ENCODE data around the gene PPP2R5B. TPM values are rescaled to one million over a fixed set of nuclear protein-coding genes. Genes with fewer than 3 reads are reported as not detected.

PPP2R5B gene
- total RNA-seq (ENCODE audit: unreplicated experiment): 13.3 TPM
- long read RNA-seq, partial matches to known transcripts: 1 of 9 reads
- long read RNA-seq, other reads (novel, unspliced or antisense): 5 of 9 reads

DNA sequence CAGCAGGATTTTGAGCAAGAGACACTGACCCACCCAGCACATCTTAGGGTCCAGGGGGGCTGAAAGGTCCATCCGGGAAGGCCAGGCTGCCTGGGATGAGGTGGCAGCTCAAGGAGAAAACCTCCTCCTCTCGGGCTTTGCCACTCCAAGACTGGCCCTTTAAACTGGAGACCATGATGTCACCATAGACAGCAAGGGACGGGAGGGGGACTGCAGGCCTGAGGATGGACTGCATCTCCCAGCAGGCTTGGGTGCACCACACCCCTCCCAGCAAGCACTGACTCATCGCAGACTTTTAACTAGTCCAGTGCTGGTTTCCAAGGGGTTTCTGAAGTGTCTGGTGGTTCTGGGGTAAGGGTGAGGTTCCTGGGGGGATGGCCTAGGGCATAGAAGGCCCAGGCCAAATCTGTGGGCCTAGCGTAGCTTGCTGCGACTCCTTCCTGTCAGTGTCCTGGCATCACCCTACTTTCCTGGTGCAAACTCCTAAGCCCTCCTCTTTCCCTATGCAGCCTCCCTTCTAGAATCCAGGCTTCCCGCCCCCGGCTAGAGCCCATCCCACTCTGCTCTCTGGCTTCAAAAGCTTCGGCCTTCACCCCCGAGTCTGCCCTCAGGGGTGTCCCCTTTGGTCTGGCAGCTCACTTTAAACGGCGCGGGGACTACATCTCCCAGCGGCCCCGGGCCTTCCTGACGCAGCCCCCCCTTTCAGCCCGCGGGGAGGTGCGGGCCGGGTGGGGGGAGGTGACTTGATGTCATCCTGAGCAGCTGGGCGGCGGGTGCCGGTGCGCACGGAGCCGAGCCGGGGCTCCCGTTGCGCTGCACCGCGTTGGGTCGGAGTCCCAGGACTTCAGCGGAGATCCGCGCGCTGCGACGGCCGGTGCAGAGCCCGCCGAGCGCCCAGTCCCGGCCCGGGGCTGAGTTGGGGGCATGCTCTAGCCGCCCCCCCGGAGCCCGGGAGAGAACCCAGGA, at the start of gene PPP2R5B:
Gene PPP2R5B, plus strand, starts transcription at position 746 of the 966 bp plus-strand sequence. CDS start 1,046 bp downstream, outside the sequence.
- H3K9me3 Mint-ChIP-seq (ENCODE audit: unreplicated experiment): no peaks in the 10 kb centered on the region
- H3K36me3 Mint-ChIP-seq (ENCODE audit: low read depth, unreplicated experiment): no peaks in the 10 kb centered on the region
- DNase-seq (ENCODE audit: low spot score): peak; percentile 75
- TF ChIP-seq CTCF (IDR thresholded peaks at IDR 0.05; ENCODE audit: unreplicated experiment): no peak
- H3K27ac Mint-ChIP-seq (ENCODE audit: unreplicated experiment): peak within 1 kb of the TSS; percentile 85
- H3K4me1 Mint-ChIP-seq (ENCODE audit: unreplicated experiment): no peaks in the 10 kb centered on the region
- peaks cover 3% of the 10 kb centered on the region for H3K27me3 Mint-ChIP-seq (ENCODE audit: unreplicated experiment)
- peak within 1 kb of the TSS; percentile 93 for H3K4me3 Mint-ChIP-seq (ENCODE audit: unreplicated experiment)

- no peak for DNase-seq (ENCODE audit: low spot score)
- peaks cover 22% of the 10 kb centered on the region for H3K4me1 Mint-ChIP-seq (ENCODE audit: unreplicated experiment)
These were observed 48.9 kb upstream of the PPP2R5B start for GRCh38 chr11:64875369-64876228.

GRCh38 chr11:64876229-64876750, 48.2 kb upstream of the PPP2R5B start:
- peaks cover 19% of the 10 kb centered on the region for H3K36me3 Mint-ChIP-seq (ENCODE audit: low read depth, unreplicated experiment)
- no peaks in the 10 kb centered on the region for H3K9me3 Mint-ChIP-seq (ENCODE audit: unreplicated experiment)
- H3K27me3 Mint-ChIP-seq (ENCODE audit: unreplicated experiment): peaks cover 15% of the 10 kb centered on the region
- DNase-seq (ENCODE audit: low spot score): no peak
- peak overlapping the region; percentile 97 for H3K4me3 Mint-ChIP-seq (ENCODE audit: unreplicated experiment)
- H3K27ac Mint-ChIP-seq (ENCODE audit: unreplicated experiment): no peak overlapping the region
- H3K4me1 Mint-ChIP-seq (ENCODE audit: unreplicated experiment): peaks cover 20% of the 10 kb centered on the region
- TF ChIP-seq CTCF (IDR thresholded peaks at IDR 0.05; ENCODE audit: unreplicated experiment): no peak

More at GRCh38 chr11:64875369-64876228, 48.9 kb upstream of the PPP2R5B start:
- H3K27me3 Mint-ChIP-seq (ENCODE audit: unreplicated experiment): peaks cover 15% of the 10 kb centered on the region
- H3K4me3 Mint-ChIP-seq (ENCODE audit: unreplicated experiment): no peak overlapping the region
- H3K36me3 Mint-ChIP-seq (ENCODE audit: low read depth, unreplicated experiment): peaks cover 19% of the 10 kb centered on the region
- no peaks in the 10 kb centered on the region for H3K9me3 Mint-ChIP-seq (ENCODE audit: unreplicated experiment)
- TF ChIP-seq CTCF (IDR thresholded peaks at IDR 0.05; ENCODE audit: unreplicated experiment): no peak
- no peak overlapping the region for H3K27ac Mint-ChIP-seq (ENCODE audit: unreplicated experiment)

GRCh38 chr11:64876835-64877341, 47.6 kb upstream of the PPP2R5B start:
- Mint-ChIP-seq H3K27me3 (ENCODE audit: unreplicated experiment) (peaks cover 15% of the 10 kb centered on the region), H3K4me1 (ENCODE audit: unreplicated experiment) (peaks cover 18% of the 10 kb centered on the region)
- DNase-seq (ENCODE audit: low spot score): no peak

More at GRCh38 chr11:64876835-64877341, 47.6 kb upstream of the PPP2R5B start:
- Mint-ChIP-seq H3K4me3 (ENCODE audit: unreplicated experiment) (peak overlapping the region; percentile 97), H3K36me3 (ENCODE audit: low read depth, unreplicated experiment) (peaks cover 19% of the 10 kb centered on the region), H3K27ac (ENCODE audit: unreplicated experiment) (peak overlapping the region; percentile 26), H3K9me3 (ENCODE audit: unreplicated experiment) (no peaks in the 10 kb centered on the region)
- TF ChIP-seq CTCF (IDR thresholded peaks at IDR 0.05; ENCODE audit: unreplicated experiment): no peak

Measured in endothelial cell (in vitro differentiated cells).